Right kidney (tissue), 9 donors: Measurements from ENCODE around the gene C6orf62.
"Not testable (repeated sequence)": the region's sequence is repeated elsewhere in the genome, so short reads cannot be mapped to it uniquely, and the experiment has no call there.

Source experiments
- DNase-seq: peaks from one replicate; pipeline ENCODE4 v3.0.0-alpha.2; 2016
- long read RNA-seq, 8 donors: transcript quantifications; one replicate each; lab custom pipeline, GENCODE V29; 2026

Gene C6orf62
- long read RNA-seq, donor 1, full-length matches to known transcripts: 106 of 133 reads
- long read RNA-seq, donor 1, partial matches to known transcripts: 20 of 133 reads
- long read RNA-seq, donor 1, other reads (novel, unspliced or antisense): 7 of 133 reads
- long read RNA-seq, donor 2, full-length matches to known transcripts: 77 of 100 reads
- long read RNA-seq, donor 2, partial matches to known transcripts: 23 of 100 reads
- long read RNA-seq, donor 2, other reads (novel, unspliced or antisense): 0 of 100 reads
- long read RNA-seq, donor 3, full-length matches to known transcripts: 79 of 96 reads
- long read RNA-seq, donor 3, partial matches to known transcripts: 17 of 96 reads
- long read RNA-seq, donor 3, other reads (novel, unspliced or antisense): 0 of 96 reads
- long read RNA-seq, donor 4, full-length matches to known transcripts: 120 of 180 reads
- long read RNA-seq, donor 4, partial matches to known transcripts: 50 of 180 reads
- long read RNA-seq, donor 4, other reads (novel, unspliced or antisense): 10 of 180 reads
- long read RNA-seq, donor 5, full-length matches to known transcripts: 139 of 171 reads
- long read RNA-seq, donor 5, partial matches to known transcripts: 25 of 171 reads
- long read RNA-seq, donor 5, other reads (novel, unspliced or antisense): 7 of 171 reads
- long read RNA-seq, donor 6, full-length matches to known transcripts: 82 of 134 reads
- long read RNA-seq, donor 6, partial matches to known transcripts: 52 of 134 reads
- long read RNA-seq, donor 6, other reads (novel, unspliced or antisense): 0 of 134 reads
- long read RNA-seq, donor 7, full-length matches to known transcripts: 154 of 237 reads
- long read RNA-seq, donor 7, partial matches to known transcripts: 69 of 237 reads
- long read RNA-seq, donor 7, other reads (novel, unspliced or antisense): 14 of 237 reads
- long read RNA-seq, donor 8, full-length matches to known transcripts: 106 of 151 reads
- long read RNA-seq, donor 8, partial matches to known transcripts: 30 of 151 reads
- long read RNA-seq, donor 8, other reads (novel, unspliced or antisense): 15 of 151 reads

DNA sequence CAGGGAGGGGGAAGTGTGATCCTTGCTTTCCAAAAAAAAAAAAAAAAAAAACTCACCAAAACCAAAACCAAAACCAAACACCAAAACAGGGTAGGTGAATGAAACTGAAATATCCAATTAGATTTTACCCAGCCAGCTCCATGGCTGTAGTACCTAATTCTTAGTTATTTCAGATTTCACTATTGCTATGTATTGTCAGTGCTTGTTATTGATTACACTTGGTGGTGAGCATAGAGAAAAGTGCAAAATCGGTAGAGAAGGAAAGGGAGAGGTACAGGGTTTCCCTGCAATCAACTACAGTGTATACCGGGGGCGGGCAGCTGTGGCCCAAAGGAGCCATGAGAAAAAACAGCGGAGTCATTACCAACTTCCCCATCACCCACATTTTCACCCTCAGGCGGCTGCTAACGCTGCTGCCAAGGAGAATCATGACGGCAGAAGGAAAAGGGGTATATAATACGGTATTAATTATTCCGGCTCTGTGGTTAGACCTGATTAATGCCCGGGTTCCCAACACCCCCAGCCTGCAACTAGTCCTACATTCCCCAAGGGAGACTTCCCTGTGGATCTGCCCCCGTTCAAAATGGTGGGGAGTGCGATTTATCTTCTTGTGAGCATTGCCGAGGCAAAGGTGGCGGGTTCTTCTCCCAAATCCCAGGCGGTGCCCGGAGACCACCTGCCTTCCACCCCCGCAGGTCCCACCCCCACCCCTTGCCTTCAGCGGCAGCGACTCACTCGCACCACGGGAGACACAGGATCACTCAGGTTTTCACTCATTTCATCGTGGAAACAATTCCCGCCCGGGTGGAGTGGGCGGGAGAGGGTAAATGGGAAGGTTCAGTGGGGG lies at the start of gene C6orf62:
Gene C6orf62 (minus strand): TSS at position 30 of the 847 bp plus-strand sequence. CDS start 486 bp downstream, outside the sequence.
- peak; percentile 41 for DNase-seq

DNA sequence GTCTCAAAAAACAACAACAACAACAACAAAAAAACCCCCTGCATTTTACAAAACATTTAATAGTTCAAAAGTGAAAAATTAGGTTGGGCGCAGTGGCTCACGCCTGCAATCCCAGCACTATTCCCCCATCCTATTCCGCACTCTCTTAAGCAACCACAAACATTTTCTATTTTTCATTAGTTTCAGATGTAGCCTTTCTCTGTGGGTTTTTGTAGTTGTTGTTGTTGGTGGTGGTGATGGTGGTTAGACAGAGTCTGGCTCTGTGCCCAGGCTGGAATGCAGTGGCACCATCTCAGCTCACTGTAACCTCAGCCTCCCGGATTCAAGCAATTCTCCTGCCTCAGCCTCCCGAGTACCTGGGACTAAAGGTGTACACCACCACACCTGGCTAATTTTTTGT lies 49.4 kb upstream of the C6orf62 start:
- DNase-seq: no peak

DNA sequence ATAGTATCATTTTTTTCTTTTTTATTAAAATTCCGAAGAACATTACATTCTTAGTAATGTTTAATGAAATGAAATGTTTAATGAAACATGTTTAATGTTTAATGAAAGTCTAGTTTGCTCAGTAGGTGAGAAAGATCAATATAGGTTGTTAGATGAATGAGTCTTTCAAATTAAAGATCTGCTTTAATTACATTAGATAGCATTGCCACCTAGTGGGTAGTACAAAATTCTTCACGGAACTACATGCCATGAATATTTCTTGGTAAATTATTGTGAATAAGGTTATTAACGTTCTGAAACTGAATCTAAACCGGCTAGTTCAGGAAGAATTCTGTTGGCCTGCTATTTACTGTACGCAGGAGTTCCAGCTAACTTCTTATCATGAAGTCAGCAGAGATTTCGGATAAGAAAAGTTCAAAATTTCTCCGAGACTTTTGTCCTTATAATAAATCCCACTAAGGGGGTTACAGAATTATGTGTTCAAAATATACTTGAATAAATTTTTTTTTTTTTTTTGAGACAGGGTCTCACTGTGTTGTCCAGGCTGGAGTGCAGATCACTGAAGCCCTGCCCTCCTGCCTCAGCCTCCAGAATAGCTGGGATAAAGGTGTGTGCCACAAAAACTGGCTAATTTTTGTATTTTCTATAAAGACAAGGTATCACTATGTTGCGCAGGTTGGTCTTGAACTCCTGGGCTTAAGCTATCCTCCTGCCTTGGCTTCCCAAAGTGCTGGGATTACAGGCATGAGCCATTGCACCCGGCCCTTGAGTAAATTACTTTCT lies 47.9 kb upstream of the C6orf62 start:
- DNase-seq: no peak

DNA sequence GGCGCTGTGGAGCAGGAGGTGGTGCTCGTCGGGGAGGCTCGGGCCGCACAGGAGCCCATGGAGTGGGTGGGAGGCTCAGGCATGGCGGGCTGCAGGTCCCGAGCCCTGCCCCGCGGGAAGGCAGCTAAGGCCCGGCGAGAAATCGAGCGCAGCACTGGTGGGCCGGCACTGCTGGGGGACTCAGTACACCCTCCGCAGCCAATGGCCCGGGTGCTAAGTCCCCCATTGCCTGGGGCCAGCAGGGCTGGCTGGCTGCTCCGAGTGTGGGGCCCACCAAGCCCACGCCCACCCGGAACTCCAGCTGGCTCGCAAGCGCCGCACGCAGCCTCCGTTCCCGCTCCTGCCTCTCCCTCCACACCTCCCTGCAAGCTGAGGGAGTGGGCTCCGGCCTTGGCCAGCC lies 47.0 kb upstream of the C6orf62 start:
- not testable (repeated sequence) for DNase-seq

DNA sequence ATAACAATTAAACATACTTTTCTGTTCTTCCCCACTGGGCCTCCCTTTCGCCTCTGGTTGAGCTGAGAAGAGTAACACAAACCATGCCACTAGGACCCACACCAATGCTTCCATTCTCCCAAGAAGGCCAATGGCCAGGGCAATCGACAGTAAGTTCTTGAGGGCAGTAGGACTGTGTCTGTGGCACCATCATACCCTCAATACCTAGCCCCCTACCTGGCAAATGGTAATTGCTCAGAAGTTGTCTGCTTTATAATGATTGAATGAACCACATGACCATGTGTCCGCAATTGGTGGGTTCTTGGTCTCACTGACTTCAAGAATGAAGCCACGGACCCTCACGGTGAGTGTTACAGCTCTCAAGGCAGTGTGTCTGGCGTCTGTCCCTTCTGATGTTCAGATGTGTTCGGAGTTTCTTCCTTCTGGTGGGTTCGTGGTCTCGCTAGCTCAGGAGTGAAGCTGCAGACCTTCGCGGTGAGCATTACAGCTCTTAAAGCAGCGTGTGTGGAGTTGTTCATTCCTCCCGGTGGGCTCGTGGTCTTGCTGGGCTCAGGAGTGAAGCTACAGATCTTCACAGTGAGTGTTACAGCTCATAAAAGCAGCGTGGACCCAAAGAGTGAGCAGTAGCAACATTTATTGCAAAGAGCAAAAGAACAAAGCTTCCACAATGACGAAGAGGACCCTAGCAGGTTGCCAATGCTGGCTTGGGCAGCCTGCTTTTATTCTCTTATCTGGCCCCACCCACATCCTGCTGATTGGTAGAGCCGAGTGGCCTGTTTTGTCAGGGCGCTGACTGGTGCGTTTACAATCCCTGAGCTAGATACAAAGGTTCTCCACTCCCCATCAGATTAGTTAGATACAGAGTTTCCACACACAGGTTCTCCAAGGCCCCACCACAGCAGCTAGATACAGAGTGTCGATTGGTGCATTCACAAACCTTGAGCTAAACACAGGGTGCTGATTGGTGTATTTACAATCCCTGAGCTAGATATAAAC lies 46.2 kb upstream of the C6orf62 start:
- not testable (repeated sequence) for DNase-seq

DNA sequence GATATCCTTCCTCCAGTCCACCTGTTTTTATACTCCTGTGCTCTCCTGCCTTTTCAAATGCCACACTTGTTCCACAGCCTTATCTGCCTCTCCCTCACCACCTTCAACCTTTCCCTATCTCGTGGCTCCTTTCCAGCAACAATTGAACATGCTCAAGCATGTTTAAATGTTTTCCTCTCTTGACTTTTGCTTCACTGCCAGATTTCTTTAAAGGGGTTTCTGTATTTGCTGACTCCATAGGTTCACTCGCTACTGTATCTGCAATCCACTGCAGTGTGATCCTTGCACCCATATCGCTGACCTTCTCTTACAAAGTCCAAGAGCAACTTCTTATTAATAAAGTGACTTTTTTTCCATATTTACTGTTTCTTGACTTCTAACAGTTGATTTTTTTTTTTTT lies 44.6 kb upstream of the C6orf62 start:
- DNase-seq: no peak

DNA sequence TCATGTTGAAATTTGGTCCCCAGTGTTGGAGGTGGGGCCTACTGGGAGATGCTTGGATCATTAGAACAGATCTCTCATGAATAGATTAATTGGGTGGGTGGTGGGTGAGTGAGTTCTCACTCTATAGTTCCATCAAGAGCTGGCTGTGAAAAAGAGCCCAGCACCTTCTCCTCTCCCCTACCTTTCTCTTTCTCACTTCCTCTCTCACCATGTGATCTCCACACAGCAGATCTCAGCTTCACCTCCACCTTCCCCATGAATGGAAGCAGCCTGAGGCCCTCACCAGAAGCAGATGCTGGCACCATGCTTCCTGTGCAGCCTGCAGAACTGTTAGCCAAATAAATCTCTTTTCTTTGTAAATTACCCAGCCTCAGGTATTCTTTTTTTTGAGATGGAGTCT lies 42.9 kb upstream of the C6orf62 start:
- DNase-seq: no peak

DNA sequence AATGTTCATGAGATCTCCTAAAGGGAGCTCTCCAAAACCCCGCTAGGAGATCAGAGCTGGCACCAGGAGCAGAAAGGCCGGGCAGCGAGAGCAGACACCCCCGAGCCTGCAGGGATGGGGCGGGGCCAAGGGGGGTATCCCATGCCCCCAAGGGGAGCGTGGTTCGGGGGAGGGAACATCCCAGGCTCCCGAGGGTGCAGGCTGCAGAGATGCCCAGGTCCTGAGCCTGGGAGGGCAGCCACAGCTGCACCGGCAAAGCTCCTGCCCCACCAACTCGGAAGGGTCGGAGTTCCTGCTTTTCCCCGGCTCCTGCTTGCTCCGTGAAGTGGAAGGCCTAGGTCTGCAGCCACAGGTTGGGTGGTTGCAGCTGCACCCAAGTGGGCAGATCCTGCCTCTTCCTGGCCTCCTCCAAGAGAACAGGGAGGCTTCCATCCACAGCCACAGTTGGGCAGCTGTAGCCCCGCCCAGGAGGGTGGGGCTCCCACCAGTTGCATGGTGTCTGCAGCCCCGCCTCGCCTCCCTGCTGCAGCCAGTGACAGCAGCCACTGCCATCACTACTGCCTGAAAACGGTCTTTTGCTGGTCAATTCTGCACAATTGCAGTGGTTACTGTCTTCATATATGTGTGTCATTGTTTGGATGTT lies 42.4 kb upstream of the C6orf62 start:
- no peak for DNase-seq

DNA sequence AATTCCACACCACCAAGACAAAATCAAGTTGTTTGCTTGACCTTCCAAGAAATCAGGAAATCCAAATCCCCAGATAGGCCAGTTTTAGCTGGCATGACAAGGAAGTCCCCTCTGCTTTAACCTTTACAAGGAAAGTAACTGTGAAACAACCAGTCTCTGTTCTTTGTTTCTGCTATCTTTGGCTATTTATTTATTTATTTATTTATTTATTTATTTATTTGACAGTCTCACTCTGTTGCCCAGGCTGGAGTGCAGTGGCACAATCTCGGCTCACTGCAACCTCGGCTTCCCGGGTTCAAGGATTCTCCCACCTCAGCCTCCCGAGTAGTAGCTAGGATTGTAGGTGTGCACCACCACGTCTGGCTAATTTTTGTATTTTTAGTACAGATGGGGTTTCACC lies 41.3 kb upstream of the C6orf62 start:
- DNase-seq: no peak

DNA sequence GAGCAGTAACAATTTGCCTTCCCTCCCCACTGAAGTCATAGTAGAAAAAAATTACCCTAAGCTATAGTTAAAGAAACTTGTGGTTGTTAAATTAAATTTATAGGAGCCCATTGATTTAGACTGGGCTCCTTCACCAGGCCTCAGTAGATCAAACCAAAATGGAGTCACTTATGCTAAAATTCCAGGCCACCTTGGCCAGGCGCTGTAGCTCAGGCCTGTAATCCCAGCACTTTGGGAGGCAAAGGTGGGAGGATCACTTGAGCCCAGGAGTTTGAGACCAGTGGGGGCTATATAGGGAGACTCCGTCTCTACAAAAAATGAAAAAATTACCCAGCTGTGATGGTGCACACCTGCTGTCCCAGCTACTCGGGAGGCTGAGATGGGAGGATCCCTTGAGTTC lies 40.8 kb upstream of the C6orf62 start:
- no peak for DNase-seq

DNA sequence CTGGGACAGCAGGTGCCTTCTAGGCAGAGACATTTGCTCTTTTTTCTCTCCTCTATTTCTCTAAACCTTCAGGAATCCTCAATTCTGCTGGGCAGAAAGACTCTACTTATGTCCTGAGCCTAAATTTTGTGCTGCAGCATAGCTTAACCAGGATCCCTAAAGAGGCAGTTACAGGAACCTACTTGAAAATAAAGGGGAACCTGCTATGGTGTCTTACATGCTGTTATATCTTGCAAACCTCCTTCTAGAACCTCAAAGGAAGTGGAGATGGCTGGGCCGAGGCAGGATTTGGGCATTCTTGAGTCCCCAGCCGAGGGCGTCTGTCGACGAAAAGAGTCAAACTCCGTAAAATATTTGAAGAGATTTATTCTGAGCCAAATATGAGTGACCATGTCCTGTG lies 38.7 kb upstream of the C6orf62 start:
- no peak for DNase-seq

DNA sequence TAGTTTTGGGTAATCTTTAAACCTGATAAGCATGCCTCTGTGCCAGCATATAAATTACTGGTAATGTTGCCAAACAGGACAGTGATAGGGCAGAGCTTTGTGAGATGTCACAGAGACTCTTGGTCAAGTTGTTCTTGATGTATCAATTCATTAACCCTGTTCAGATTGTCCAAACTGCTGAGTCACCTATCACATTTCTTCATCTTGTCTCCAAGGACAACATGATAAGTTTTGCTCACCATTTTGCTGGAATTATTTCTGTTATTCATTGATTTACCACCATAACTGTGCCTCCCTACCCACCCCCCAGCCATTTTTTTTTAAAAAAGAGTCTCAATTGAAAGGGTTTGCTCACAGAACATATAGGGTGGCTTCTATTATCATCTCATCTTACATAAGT lies 36.3 kb upstream of the C6orf62 start:
- no peak for DNase-seq

DNA sequence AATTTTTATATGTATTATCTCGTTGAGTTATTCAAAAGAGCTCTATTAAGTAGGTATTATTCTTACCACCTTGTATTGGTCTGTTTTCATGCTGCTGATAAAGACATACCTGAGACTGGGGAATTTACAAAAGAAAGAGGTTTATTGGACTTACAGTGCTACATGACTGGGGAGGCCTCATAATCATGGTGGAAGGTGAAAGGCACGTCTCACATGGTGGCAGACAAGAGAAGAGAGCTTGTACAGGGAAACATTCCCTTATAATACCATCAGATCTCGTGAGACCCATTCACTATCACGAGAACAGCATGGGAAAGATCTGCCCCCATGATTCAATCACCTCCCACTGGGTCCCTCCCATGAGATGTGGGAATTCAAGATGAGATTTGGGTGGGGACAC lies 35.4 kb upstream of the C6orf62 start:
- not testable (repeated sequence) for DNase-seq

DNA sequence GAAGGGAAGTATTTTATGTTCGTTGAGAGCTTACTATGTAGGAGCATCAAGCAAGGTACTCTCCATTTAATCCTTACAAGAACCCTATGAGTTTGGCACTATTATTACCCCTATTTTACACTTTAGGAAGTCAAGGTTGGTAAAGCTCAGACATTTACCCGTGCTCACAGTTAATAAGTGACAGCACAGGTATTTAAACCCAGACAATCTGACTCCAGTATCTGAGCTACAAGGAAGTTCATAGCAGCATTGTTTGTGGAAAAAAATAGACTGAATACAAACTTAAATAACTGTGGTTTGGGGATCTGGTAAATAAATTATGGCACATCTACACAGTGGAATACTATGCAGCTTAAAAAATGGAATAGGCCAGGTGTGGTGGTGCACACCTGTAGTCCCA lies 34.6 kb upstream of the C6orf62 start:
- no peak for DNase-seq

DNA sequence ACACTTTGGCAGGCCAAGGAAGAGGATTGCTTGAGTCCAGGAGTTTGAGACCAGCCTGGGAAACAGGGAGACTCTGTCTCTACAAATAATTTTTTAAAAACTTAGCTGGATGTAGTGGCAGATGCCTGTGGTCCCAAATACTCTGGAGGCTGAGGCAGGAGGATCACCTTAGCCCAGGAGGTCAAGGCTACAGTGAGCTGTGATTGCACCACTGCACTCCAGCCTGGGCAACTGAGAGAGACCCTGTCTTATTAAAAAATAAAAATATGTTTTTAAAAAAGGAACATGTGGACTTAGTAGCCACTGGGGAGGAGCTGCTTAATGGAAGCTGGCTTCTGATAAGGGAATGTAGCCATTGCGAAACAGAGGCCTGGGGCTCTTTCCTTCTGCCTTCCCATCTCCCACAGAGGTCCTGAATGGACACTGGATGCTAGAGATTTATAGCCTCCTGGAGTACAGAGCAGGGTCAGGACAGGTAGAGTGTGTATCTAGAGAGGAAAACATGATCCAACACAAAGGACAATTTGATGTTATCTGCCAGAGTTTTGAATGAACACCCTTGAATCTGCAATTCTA lies 34.1 kb upstream of the C6orf62 start:
- no peak for DNase-seq

DNA sequence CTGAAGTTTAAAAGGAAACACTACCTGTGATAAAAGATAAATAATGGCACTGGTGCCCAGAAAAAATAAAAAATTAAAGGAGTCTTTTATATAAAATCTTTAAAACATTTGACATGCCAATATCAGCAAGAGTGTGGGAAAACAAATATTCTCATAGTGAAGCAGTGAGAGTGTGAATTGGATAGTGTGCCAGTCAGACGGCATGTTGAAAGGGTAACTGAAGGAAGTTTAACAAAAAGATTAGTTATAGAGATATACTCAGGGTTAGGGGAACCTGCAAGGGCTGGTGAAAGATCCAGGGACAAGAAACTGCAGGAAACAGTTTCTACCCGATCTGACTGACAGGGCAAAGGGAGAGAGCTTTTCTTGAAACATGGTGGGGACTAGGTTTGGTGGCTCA lies 33.5 kb upstream of the C6orf62 start:
- DNase-seq: no peak

DNA sequence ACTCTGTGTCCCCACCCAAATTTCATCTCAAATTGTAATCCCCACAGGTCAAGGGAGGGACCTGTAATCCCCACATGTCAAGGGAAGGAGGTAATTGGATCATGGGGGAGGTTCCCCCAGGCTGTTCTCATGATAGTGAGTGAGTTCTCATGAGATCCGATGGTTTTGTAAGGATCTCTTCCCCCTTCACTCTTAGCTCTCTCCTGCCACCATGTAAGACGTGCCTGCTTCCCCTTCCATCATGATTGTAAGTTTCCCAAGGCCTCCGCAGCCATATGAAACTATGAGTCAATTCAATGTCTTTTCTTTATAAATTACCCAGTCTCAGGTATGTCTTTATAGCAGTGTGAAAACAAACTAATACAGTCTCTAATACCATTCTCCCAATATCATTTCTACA lies 31.9 kb upstream of the C6orf62 start:
- DNase-seq: not testable (repeated sequence)

DNA sequence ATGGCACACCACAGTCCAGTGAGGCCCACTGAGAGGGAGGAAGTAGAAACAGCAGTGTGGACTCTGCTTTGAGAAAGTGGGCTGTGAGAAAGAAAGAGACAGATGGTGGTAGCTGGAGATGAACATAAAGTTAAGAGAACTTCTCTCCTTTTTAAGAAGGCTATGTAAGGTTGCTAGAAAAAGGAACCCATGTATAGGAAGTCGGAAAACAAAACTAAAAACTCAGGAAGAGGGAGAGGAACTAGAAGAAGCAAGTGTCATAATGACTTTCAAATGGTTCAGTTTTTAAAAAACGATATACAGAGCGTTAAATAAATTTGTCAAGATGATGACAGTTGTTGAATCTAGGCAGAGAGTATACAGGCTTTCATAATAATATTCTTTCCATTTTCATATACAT lies 30.3 kb upstream of the C6orf62 start:
- DNase-seq: no peak

DNA sequence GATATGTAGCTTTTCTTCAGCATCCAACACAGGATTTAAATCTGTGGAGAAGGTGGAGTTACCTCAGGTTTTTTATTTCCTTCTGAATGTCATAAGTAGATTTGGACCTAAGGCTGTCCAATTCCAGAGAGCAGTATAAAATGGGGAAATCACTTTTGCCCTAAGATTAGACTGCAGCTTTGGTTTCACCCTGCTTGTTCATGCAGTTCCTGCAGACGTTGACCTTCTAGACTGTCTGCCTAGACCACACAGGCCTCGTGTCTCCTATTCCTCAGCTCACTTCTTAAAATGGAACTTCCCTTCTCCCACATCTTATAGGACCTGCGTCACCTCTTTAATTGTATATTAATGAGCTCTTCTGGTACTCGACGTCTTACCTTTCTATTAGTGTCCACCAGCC lies 26.0 kb upstream of the C6orf62 start:
- DNase-seq: no peak
